Endothelial cell (in vitro differentiated cells): ENCODE measurements around the gene SP140. TPM values are rescaled to one million over a fixed set of nuclear protein-coding genes. Genes with fewer than 3 reads are reported as not detected.

Experiments
- DNase-seq: peaks from one replicate; pipeline ENCODE4 v3.0.0; 2021; ENCODE audit warnings: low spot score
- H3K27ac Mint-ChIP-seq: one replicate; pipeline ENCODE4 v1.8.0; 2021; ENCODE audit warnings: mixed read lengths, inconsistent platforms; ENCODE audit not compliant: unreplicated experiment
- H3K27me3 Mint-ChIP-seq: one replicate; pipeline ENCODE4 v1.8.0; 2021; ENCODE audit warnings: mild to moderate bottlenecking, moderate library complexity, mixed read lengths, inconsistent platforms; ENCODE audit not compliant: unreplicated experiment
- H3K36me3 Mint-ChIP-seq: one replicate; pipeline ENCODE4 v1.8.0; 2021; ENCODE audit warnings: mild to moderate bottlenecking, low read depth, mixed read lengths, inconsistent platforms; ENCODE audit not compliant: unreplicated experiment
- H3K4me1 Mint-ChIP-seq: one replicate; pipeline ENCODE4 v1.8.0; 2021; ENCODE audit warnings: mild to moderate bottlenecking, mixed read lengths, inconsistent platforms; ENCODE audit not compliant: unreplicated experiment
- H3K4me3 Mint-ChIP-seq: one replicate; pipeline ENCODE4 v1.8.0; 2021; ENCODE audit warnings: mild to moderate bottlenecking, mixed read lengths, inconsistent platforms; ENCODE audit not compliant: unreplicated experiment
- H3K9me3 Mint-ChIP-seq: one replicate; pipeline ENCODE4 v1.8.0; 2021; ENCODE audit warnings: mixed read lengths, inconsistent platforms; ENCODE audit not compliant: unreplicated experiment
- long read RNA-seq: library from polyadenylated mRNA; unstranded; transcript quantifications from one replicate; pipeline ENCODE4 v2.0.0, GENCODE V29; 2020; ENCODE audit not compliant: unreplicated experiment
- total RNA-seq: library from RNA; stranded (reverse); fragmentation: NEBNext Ultra II Directional; extraction: Animal tissue kit (Norgen Biotek cat#: 25700); gene quantifications from one replicate; pipeline ENCODE4 v1.2.1, GENCODE V29; 2021; ENCODE audit not compliant: unreplicated experiment
- TF ChIP-seq, protein P1 (sequence below): fragments of 200-600 bp; sonication (generic); IDR thresholded peaks from one replicate; pipeline ENCODE4 v1.5.0; 2021; ENCODE audit warnings: antibody characterized with exemption; ENCODE audit not compliant: unreplicated experiment

Gene SP140
- not detected for total RNA-seq
- long read RNA-seq, result 0 reads

DNA sequence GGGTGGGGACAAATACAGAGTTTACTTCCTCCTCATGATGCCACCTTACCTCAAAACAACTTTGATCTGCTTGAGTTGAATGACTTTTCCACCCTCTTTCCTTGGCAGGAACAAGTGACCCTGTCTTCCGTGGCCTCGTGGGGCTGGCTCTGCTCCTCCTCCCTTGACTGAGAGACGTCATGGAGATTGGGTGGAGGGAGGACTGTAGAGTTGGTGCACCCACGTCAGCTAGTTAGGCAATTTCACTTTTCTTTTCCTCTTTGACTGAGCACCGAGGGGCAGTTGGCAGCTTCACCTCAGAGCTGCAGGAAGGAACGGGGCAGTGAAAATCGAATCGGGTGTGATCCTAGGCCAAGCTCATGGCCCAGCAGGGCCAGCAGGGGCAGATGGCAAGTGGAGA, at the start of gene SP140:
TSS of gene SP140 (plus strand) at position 251 of the 400 bp plus-strand sequence. CDS start at position 360, 109 bp downstream.
- no peak within 1 kb of the TSS for H3K4me3 Mint-ChIP-seq
- H3K27ac Mint-ChIP-seq, result no peak within 1 kb of the TSS
- H3K36me3 Mint-ChIP-seq, result no peaks in the 10 kb centered on the region
- no peaks in the 10 kb centered on the region for H3K9me3 Mint-ChIP-seq
- H3K4me1 Mint-ChIP-seq, result peaks cover 6% of the 10 kb centered on the region
- DNase-seq, result no peak
- TF ChIP-seq, protein P1, sequence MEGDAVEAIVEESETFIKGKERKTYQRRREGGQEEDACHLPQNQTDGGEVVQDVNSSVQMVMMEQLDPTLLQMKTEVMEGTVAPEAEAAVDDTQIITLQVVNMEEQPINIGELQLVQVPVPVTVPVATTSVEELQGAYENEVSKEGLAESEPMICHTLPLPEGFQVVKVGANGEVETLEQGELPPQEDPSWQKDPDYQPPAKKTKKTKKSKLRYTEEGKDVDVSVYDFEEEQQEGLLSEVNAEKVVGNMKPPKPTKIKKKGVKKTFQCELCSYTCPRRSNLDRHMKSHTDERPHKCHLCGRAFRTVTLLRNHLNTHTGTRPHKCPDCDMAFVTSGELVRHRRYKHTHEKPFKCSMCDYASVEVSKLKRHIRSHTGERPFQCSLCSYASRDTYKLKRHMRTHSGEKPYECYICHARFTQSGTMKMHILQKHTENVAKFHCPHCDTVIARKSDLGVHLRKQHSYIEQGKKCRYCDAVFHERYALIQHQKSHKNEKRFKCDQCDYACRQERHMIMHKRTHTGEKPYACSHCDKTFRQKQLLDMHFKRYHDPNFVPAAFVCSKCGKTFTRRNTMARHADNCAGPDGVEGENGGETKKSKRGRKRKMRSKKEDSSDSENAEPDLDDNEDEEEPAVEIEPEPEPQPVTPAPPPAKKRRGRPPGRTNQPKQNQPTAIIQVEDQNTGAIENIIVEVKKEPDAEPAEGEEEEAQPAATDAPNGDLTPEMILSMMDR, result no peak
- H3K27me3 Mint-ChIP-seq, result no peaks in the 10 kb centered on the region

DNA sequence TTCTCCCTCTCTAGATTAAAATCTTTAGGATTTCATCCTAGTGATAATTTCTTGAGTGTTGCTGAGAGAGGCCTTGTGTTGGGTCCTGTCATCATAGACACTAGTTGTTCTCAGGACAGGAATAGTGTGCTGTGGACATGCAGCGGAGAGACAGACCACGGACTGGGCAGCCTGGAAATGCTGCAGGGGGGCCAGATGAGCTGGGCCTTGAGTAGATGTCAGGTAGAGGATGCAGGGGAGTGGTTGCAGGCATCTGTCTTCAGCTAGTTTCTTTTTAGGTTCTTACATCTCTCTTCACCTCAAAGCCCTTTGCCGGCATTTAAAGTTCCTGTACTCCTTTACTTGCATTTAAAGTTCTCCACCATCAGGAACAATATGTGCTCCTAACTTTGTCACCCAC, 48.5 kb upstream of the SP140 start:
- TF ChIP-seq, protein P1, result no peak
- H3K9me3 Mint-ChIP-seq, result peaks cover 4% of the 10 kb centered on the region
- no peaks in the 10 kb centered on the region for H3K36me3 Mint-ChIP-seq
- H3K4me1 Mint-ChIP-seq, result no peaks in the 10 kb centered on the region
- no peak overlapping the region for H3K4me3 Mint-ChIP-seq
- H3K27ac Mint-ChIP-seq, result no peak overlapping the region
- no peak for DNase-seq
- H3K27me3 Mint-ChIP-seq, result peaks cover 6% of the 10 kb centered on the region

DNA sequence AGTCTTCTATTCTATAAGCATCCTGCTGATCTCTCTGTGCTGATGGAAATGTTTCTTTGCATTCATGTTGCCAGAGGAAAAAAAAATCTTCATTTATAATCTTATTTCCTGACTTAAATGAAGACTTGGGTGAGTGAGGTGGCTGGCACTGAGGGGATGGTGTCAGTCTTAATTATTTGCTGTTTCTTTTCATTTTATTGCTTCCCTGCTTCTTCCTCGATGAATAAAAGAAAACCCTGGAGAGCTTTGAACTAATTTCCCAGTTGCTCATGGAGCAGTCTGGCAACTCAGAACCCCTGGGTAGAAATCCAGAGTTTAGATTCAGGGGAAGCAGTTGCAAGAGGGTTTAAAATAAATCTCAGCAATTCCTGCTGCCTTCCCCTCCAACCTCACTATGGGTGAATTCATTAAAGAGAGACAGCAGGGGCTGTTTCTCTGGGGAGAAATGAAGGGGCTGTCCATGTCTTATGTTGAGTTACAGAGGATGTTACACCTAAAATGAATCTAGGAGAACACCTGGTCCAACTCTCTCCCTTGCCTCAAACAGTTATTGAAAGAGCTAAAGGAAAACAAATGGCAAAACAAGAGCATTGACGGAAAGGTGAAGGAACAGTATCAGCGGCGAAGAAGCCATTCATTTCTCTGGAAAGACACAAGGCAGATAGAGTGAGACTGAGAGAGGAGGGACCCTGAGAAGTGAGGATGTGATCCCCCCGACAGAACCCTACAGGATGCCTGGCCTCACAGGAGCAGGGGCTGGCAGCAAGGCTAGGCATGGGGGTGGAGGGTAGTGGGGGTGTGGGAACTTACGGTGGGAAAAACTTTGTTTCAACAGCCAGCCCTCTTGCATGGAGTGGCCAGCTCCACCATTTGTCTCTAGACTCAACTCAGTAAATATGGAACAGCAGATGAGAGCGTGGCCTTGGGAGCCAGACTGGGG, 46.7 kb upstream of the SP140 start:
- H3K27ac Mint-ChIP-seq, result no peak overlapping the region
- H3K4me3 Mint-ChIP-seq, result no peak overlapping the region
- H3K4me1 Mint-ChIP-seq, result no peaks in the 10 kb centered on the region
- H3K27me3 Mint-ChIP-seq, result peaks cover 2% of the 10 kb centered on the region
- TF ChIP-seq, protein P1, result no peak
- peaks cover 4% of the 10 kb centered on the region for H3K9me3 Mint-ChIP-seq
- no peaks in the 10 kb centered on the region for H3K36me3 Mint-ChIP-seq
- no peak for DNase-seq

DNA sequence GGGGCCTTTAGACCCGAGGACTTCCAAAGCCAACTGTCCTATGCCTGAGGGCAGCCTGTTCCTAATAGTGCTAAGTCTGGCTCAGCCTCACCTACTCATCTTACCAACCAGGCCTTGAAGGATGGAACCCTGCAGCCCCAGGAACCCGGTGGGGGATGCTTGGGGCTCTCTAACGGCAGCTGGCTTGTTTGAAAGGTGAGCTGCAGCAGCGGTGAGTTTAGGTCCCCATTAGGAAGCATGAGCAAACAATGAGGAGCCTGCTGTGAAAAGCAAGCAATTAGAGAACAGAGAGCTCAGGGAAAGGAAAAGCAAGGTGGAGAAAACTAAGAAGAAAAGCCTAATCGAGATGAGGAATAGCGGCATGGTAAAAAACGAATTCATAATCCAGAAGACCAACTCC, 45.6 kb upstream of the SP140 start:
- H3K27ac Mint-ChIP-seq, result no peak overlapping the region
- no peak for DNase-seq
- no peaks in the 10 kb centered on the region for H3K4me1 Mint-ChIP-seq
- H3K27me3 Mint-ChIP-seq, result peaks cover 2% of the 10 kb centered on the region
- peaks cover 4% of the 10 kb centered on the region for H3K9me3 Mint-ChIP-seq
- TF ChIP-seq, protein P1, result no peak
- H3K36me3 Mint-ChIP-seq, result no peaks in the 10 kb centered on the region
- no peak overlapping the region for H3K4me3 Mint-ChIP-seq

DNA sequence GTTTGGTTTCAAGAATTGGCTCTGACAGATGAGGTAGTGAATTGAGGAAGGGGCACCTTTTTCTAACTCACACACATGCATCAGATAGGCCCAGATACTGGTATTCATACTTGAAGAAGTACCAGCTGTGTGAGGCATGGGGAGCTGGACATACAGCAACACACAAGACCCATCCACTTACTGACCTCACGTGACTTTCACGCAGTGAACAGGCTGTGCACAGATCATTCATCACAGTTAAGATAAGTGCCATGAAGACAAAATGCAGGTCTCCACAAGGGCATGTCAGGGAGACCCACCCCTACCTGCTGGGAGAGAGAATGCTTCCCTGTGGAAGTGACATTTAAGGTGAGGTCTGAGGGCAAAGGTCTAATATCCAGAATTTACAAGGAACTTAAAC, 44.3 kb upstream of the SP140 start:
- Mint-ChIP-seq H3K27me3 (no peaks in the 10 kb centered on the region), H3K27ac (no peak overlapping the region), H3K4me3 (no peak overlapping the region), H3K4me1 (no peaks in the 10 kb centered on the region), H3K36me3 (no peaks in the 10 kb centered on the region), H3K9me3 (peaks cover 4% of the 10 kb centered on the region)
- DNase-seq, result no peak
- TF ChIP-seq, protein P1, result no peak
